Caco-2 (cell line): ENCODE measurements around the gene MYO5C. TPM values are rescaled to one million over a fixed set of nuclear protein-coding genes. Genes with fewer than 3 reads are reported as not detected.
A peak's percentile ranks its signal among the peaks of the same experiment; 100 is the strongest.

Experiments used
- BruUV-seq: library from RNA; stranded (reverse); fragments of 400-500 nt; replicated peaks from 2 replicates; lab custom pipeline; 2021; lab: Mats Ljungman, UMichigan
- CTCF ChIA-PET: fragments of 300-600 bp; sonication (Branson Sonifier 250); formaldehyde crosslinking; loops from one replicate; lab custom pipeline; 2022; ENCODE audit warnings: antibody characterized with exemption; lab: Charles Lee
- POLR2A ChIA-PET: fragments of 300-600 bp; sonication (Branson Sonifier 250); formaldehyde crosslinking; loops from one replicate; lab custom pipeline; 2022; ENCODE audit warnings: antibody characterized with exemption; lab: Charles Lee
- DNase-seq, 2 experiments: peaks; one replicate each; pipeline versions ENCODE4 v3.0.0 to v3.0.0-alpha.2; 2020 to 2022
- H3K27me3 ChIP-seq: replicated peaks from 2 replicates; pipeline ENCODE4 v1.6.0; 2011; ENCODE audit warnings: low read length; ENCODE audit not compliant: control insufficient read depth, insufficient read depth
- H3K36me3 ChIP-seq: 2 replicates; pipeline ENCODE4 v1.5.1; 2011; ENCODE audit warnings: low read length; ENCODE audit not compliant: control insufficient read depth, insufficient read depth
- H3K4me1 ChIP-seq: fragments of 250-450 bp; sonication (Bioruptor Pico); 2 replicates; pipeline ENCODE4 v1.5.1; 2020; ENCODE audit warnings: mild to moderate bottlenecking
- H3K4me3 ChIP-seq: 2 replicates; pipeline ENCODE4 v1.5.1; 2011; ENCODE audit warnings: low read depth, mild to moderate bottlenecking, control low read depth, low read length
- H3K9me3 ChIP-seq: fragments of 250-450 bp; sonication (Bioruptor Pico); 2 replicates; pipeline ENCODE4 v1.5.1; 2020; ENCODE audit warnings: mild to moderate bottlenecking, moderate library complexity
- H3K27ac Mint-ChIP-seq: one replicate; pipeline ENCODE4 v1.8.0; 2022; ENCODE audit warnings: mixed read lengths; ENCODE audit not compliant: unreplicated experiment
- H3K27me3 Mint-ChIP-seq: one replicate; pipeline ENCODE4 v1.8.0; 2022; ENCODE audit warnings: mixed read lengths; ENCODE audit not compliant: insufficient read depth, unreplicated experiment
- H3K36me3 Mint-ChIP-seq: one replicate; pipeline ENCODE4 v1.8.0; 2022; ENCODE audit warnings: mild to moderate bottlenecking, mixed read lengths; ENCODE audit not compliant: insufficient read depth, unreplicated experiment
- H3K4me1 Mint-ChIP-seq: one replicate; pipeline ENCODE4 v1.8.0; 2022; ENCODE audit warnings: low read depth, mixed read lengths; ENCODE audit not compliant: unreplicated experiment
- H3K4me3 Mint-ChIP-seq: one replicate; pipeline ENCODE4 v1.8.0; 2022; ENCODE audit warnings: mild to moderate bottlenecking, moderate library complexity, mixed read lengths; ENCODE audit not compliant: unreplicated experiment
- H3K9me3 Mint-ChIP-seq: one replicate; pipeline ENCODE4 v1.8.0; 2022; ENCODE audit warnings: mixed read lengths; ENCODE audit not compliant: unreplicated experiment
- intact Hi-C: fragments of 100-400 bp; cut with micrococcal nuclease; formaldehyde crosslinking; loops from one replicate; pipeline ENCODE4 v1.10.0; 2022; ENCODE audit not compliant: unreplicated experiment
- total RNA-seq: library from RNA; stranded (reverse); gene quantifications from 2 replicates; pipeline ENCODE4 v1.2.3, GENCODE V29; 2022
- TF ChIP-seq, protein P1 (sequence below), 2 experiments: fragments of 200-600 bp in 1 of 2; IDR thresholded peaks; 1 replicate in 1 of 2; 2 replicates in 1 of 2; pipeline versions ENCODE4 v1.5.1 to v1.8.0; 2011 to 2022; ENCODE audit warnings: antibody characterized with exemption in 1 of 2, control low read depth in 1 of 2, inconsistent platforms in 1 of 2, low read depth in 1 of 2, low read length in 1 of 2, mild to moderate bottlenecking in 1 of 2, moderate library complexity in 1 of 2; ENCODE audit not compliant: insufficient read depth in 1 of 2, severe bottlenecking in 1 of 2, unreplicated experiment in 1 of 2

MYO5C gene
- total RNA-seq, 1 experiment from 2014 or later: 33.5 TPM

DNA sequence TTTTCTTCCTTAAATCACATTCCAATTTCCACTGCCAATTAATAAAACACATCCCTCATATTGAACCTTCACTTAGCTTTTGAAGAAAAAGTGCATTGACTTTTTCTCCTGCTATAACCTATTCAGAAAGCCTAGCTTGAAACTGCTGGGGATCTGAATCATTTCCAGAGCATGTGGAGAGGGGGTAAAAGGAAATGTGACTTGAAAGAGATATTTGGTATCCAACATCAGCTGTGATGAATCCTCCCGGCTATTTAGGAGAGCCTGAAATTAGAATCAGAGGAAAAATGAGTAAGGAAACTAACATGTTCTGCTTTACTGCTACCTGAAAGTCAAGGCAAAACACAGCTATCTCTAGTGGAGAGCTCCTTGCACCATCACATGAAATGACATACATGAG, 101.8 kb downstream of the MYO5C start:
- DNase-seq: no peak
- CTCF ChIA-PET: no interaction called here
- Mint-ChIP-seq H3K36me3 (no peaks in the 10 kb centered on the region), H3K27me3 (no peaks in the 10 kb centered on the region), H3K27ac (no peak overlapping the region), H3K4me3 (no peak overlapping the region), H3K4me1 (no peaks in the 10 kb centered on the region), H3K9me3 (no peaks in the 10 kb centered on the region)
- Histone ChIP-seq H3K27me3 (no peaks in the 10 kb centered on the region), H3K9me3 (no peaks in the 10 kb centered on the region), H3K36me3 (peaks cover 2% of the 10 kb centered on the region; the same call in 1 of the 2 replicates), H3K4me1 (no peaks in the 10 kb centered on the region), H3K4me3 (no peak overlapping the region)
- no TSS peak for BruUV-seq
- intact Hi-C loops: no loop called here
- POLR2A ChIA-PET: no interaction called here
- TF ChIP-seq, protein P1, sequence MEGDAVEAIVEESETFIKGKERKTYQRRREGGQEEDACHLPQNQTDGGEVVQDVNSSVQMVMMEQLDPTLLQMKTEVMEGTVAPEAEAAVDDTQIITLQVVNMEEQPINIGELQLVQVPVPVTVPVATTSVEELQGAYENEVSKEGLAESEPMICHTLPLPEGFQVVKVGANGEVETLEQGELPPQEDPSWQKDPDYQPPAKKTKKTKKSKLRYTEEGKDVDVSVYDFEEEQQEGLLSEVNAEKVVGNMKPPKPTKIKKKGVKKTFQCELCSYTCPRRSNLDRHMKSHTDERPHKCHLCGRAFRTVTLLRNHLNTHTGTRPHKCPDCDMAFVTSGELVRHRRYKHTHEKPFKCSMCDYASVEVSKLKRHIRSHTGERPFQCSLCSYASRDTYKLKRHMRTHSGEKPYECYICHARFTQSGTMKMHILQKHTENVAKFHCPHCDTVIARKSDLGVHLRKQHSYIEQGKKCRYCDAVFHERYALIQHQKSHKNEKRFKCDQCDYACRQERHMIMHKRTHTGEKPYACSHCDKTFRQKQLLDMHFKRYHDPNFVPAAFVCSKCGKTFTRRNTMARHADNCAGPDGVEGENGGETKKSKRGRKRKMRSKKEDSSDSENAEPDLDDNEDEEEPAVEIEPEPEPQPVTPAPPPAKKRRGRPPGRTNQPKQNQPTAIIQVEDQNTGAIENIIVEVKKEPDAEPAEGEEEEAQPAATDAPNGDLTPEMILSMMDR (IDR thresholded peaks at IDR 0.05; ENCODE audit: insufficient read depth in 1 of 2, low read depth in 1 of 2, low read length in 1 of 2, severe bottlenecking in 1 of 2, unreplicated experiment in 1 of 2): no peak

DNA sequence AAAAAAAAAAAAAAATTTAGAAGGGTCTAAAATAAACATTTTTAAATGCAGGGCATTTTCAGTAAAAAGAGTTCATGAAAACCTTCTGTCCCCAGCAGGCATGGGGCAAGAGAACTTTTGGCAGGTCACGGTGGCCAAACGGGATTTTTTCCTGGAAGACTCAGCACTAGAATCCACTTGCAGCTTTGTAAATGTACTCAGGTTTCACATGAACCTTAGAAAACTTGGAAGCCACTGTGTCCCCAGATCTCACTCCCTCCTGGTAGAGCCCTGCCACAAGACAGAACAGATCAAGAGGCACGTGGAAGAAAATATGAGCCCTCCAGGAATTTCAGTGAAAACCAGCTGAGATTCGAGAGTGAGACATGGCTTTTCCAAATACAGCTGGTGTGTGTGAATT, 102.3 kb downstream of the MYO5C start:
- no peaks in the 10 kb centered on the region for H3K9me3 Mint-ChIP-seq
- Histone ChIP-seq H3K4me3 (no peak overlapping the region), H3K27me3 (no peaks in the 10 kb centered on the region), H3K9me3 (no peaks in the 10 kb centered on the region), H3K4me1 (no peaks in the 10 kb centered on the region), H3K36me3 (peaks cover 2% of the 10 kb centered on the region; the same call in 1 of the 2 replicates)
- no peak for DNase-seq
- no peak overlapping the region for H3K4me3 Mint-ChIP-seq
- H3K36me3 Mint-ChIP-seq: no peaks in the 10 kb centered on the region
- intact Hi-C loops: no loop called here
- ChIA-PET POLR2A (no interaction called here), CTCF (no interaction called here)
- no peaks in the 10 kb centered on the region for H3K27me3 Mint-ChIP-seq
- BruUV-seq: no TSS peak
- H3K27ac Mint-ChIP-seq: no peak overlapping the region
- no peaks in the 10 kb centered on the region for H3K4me1 Mint-ChIP-seq
- TF ChIP-seq, protein P1 (IDR thresholded peaks at IDR 0.05; ENCODE audit: insufficient read depth in 1 of 2, low read depth in 1 of 2, low read length in 1 of 2, severe bottlenecking in 1 of 2, unreplicated experiment in 1 of 2): no peak

DNA sequence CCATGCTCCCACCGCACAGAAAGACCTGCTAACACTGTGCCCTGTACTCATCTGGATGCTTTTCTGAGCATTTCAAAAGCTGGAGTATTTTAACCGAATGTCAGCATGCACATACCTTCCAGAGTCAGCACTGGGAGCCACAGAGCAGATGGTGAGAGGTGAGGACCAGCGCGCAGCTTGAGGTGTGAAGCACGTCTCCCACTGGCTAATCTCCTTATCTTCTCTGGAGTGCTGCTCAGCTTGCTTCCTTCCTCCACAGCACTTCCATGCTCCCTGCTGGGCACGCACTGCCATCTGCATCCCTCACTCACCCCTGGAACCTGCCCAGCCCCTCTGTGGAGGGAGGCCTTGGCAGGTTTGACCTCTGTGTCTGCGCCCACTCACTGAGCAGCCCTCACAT, 104.4 kb downstream of the MYO5C start, which contains the start of gene GNB5:
Gene GNB5, minus strand, starts transcription at position 186 of the 400 bp plus-strand sequence. CDS start 6,716 bp downstream, outside the sequence.
- peak within 1 kb of the TSS; percentile 36 for H3K27ac Mint-ChIP-seq
- Histone ChIP-seq H3K4me1 (no peaks in the 10 kb centered on the region), H3K9me3 (no peaks in the 10 kb centered on the region), H3K4me3 (no peak within 1 kb of the TSS), H3K36me3 (peaks cover 2% of the 10 kb centered on the region; the same call in 1 of the 2 replicates), H3K27me3 (no peaks in the 10 kb centered on the region)
- H3K4me1 Mint-ChIP-seq: no peaks in the 10 kb centered on the region
- no TSS peak for BruUV-seq
- H3K36me3 Mint-ChIP-seq: no peaks in the 10 kb centered on the region
- TF ChIP-seq, protein P1 (IDR thresholded peaks at IDR 0.05; ENCODE audit: insufficient read depth in 1 of 2, low read depth in 1 of 2, low read length in 1 of 2, severe bottlenecking in 1 of 2, unreplicated experiment in 1 of 2): no peak
- H3K27me3 Mint-ChIP-seq: no peaks in the 10 kb centered on the region
- H3K9me3 Mint-ChIP-seq: no peaks in the 10 kb centered on the region
- intact Hi-C loops: no loop called here
- CTCF ChIA-PET: no interaction called here
- POLR2A ChIA-PET: no interaction called here
- no peak within 1 kb of the TSS for H3K4me3 Mint-ChIP-seq
- no peak for DNase-seq
